ENCODE measurements around the gene CLDN6. TPM values are rescaled to one million over a fixed set of nuclear protein-coding genes. Genes with fewer than 3 reads are reported as not detected.

The CLDN6 gene
- total RNA-seq, 1 donor from 2014 or later: 0.47 TPM

GRCh38 chr16:2983706-2984136, 34.3 kb downstream of the CLDN6 start:
- Mint-ChIP-seq H3K4me3 (peak overlapping the region; percentile 72), H3K36me3 (ENCODE audit: low read depth) (no peaks in the 10 kb centered on the region), H3K4me1 (peaks cover 13% of the 10 kb centered on the region), H3K27me3 (ENCODE audit: low read depth) (peaks cover 15% of the 10 kb centered on the region), H3K27ac (ENCODE audit: unreplicated experiment) (peak overlapping the region; percentile 71), H3K9me3 (no peaks in the 10 kb centered on the region)
- DNase-seq (ENCODE audit: low read depth, low spot score): peak; percentile 80
- TF ChIP-seq CTCF (conservative IDR thresholded peaks at IDR 0.05): peak; percentile 92

GRCh38 chr16:2982402-2982801, 35.6 kb downstream of the CLDN6 start:
- no peaks in the 10 kb centered on the region for H3K9me3 Mint-ChIP-seq
- H3K4me1 Mint-ChIP-seq: peaks cover 17% of the 10 kb centered on the region
- DNase-seq (ENCODE audit: low read depth, low spot score): no peak
- H3K27me3 Mint-ChIP-seq (ENCODE audit: low read depth): peaks cover 15% of the 10 kb centered on the region
- H3K4me3 Mint-ChIP-seq: no peak overlapping the region
- TF ChIP-seq CTCF (conservative IDR thresholded peaks at IDR 0.05): no peak
- no peaks in the 10 kb centered on the region for H3K36me3 Mint-ChIP-seq (ENCODE audit: low read depth)
- H3K27ac Mint-ChIP-seq (ENCODE audit: unreplicated experiment): no peak overlapping the region

GRCh38 chr16:2981899-2982250, 36.1 kb downstream of the CLDN6 start:
- Mint-ChIP-seq H3K36me3 (ENCODE audit: low read depth) (no peaks in the 10 kb centered on the region), H3K9me3 (no peaks in the 10 kb centered on the region), H3K27ac (ENCODE audit: unreplicated experiment) (no peak overlapping the region), H3K4me1 (peaks cover 22% of the 10 kb centered on the region), H3K4me3 (peak overlapping the region; percentile 83), H3K27me3 (ENCODE audit: low read depth) (peaks cover 15% of the 10 kb centered on the region)
- TF ChIP-seq CTCF (conservative IDR thresholded peaks at IDR 0.05): no peak
- DNase-seq (ENCODE audit: low read depth, low spot score): no peak

- Mint-ChIP-seq H3K27me3 (ENCODE audit: low read depth) (peaks cover 15% of the 10 kb centered on the region), H3K4me3 (peak overlapping the region; percentile 83), H3K27ac (ENCODE audit: unreplicated experiment) (peak overlapping the region; percentile 62), H3K9me3 (no peaks in the 10 kb centered on the region), H3K36me3 (ENCODE audit: low read depth) (no peaks in the 10 kb centered on the region), H3K4me1 (peaks cover 23% of the 10 kb centered on the region)
- TF ChIP-seq CTCF (conservative IDR thresholded peaks at IDR 0.05): no peak
- no peak for DNase-seq (ENCODE audit: low read depth, low spot score)
Measured at GRCh38 chr16:2981177-2981898, 36.6 kb downstream of the CLDN6 start.

GRCh38 chr16:2980227-2981176, 37.5 kb downstream of the CLDN6 start, which contains the start of gene PKMYT1:
Gene PKMYT1, minus strand, starts transcription at chr16:2980446. Its CDS starts 789 bp downstream, at chr16:2979657.
- Mint-ChIP-seq H3K4me3 (peak within 1 kb of the TSS; percentile 88), H3K4me1 (peaks cover 23% of the 10 kb centered on the region), H3K27ac (ENCODE audit: unreplicated experiment) (peak within 1 kb of the TSS; percentile 71), H3K27me3 (ENCODE audit: low read depth) (peaks cover 15% of the 10 kb centered on the region), H3K9me3 (no peaks in the 10 kb centered on the region), H3K36me3 (ENCODE audit: low read depth) (no peaks in the 10 kb centered on the region)
- TF ChIP-seq CTCF (conservative IDR thresholded peaks at IDR 0.05): no peak
- DNase-seq (ENCODE audit: low read depth, low spot score): peak; percentile 89

All from neural crest cell (in vitro differentiated cells).